Skeletal muscle tissue (tissue), 4 donors: ENCODE results near the gene PCDHB1. TPM values are rescaled to one million over a fixed set of nuclear protein-coding genes. Genes with fewer than 3 reads are reported as not detected.
A peak's percentile ranks its signal among the peaks of the same experiment; 100 is the strongest.

Experiments
- H3K27ac ChIP-seq: one replicate; pipeline ENCODE4 v1.7.0; 2013; ENCODE audit warnings: mild to moderate bottlenecking, low read depth, low read length, inconsistent platforms
- H3K27me3 ChIP-seq, 3 donors: one replicate each; pipeline ENCODE4 v1.7.0; 2013; ENCODE audit warnings: low read length in 3 of 3; ENCODE audit not compliant: control insufficient read depth in 3 of 3, insufficient read depth in 3 of 3
- H3K36me3 ChIP-seq, 3 donors: one replicate each; pipeline ENCODE4 v1.7.0; 2013; ENCODE audit warnings: low read length in 3 of 3; ENCODE audit not compliant: control insufficient read depth in 3 of 3, insufficient read depth in 3 of 3
- H3K4me1 ChIP-seq, 3 donors: one replicate each; pipeline ENCODE4 v1.7.0; 2013; ENCODE audit warnings: low read length in 3 of 3, mild to moderate bottlenecking in 3 of 3; ENCODE audit not compliant: control insufficient read depth in 3 of 3, insufficient read depth in 3 of 3
- H3K4me3 ChIP-seq, 3 donors: one replicate each; pipeline ENCODE4 v1.7.0; 2013; ENCODE audit warnings: low read length in 3 of 3
- H3K9ac ChIP-seq, 3 donors: one replicate each; pipeline ENCODE4 v1.7.0; 2013; ENCODE audit warnings: low read length in 3 of 3, mild to moderate bottlenecking in 3 of 3, moderate library complexity in 2 of 3, low read depth in 1 of 3
- H3K9me3 ChIP-seq, 3 donors: one replicate each; pipeline ENCODE4 v1.7.0; 2013; ENCODE audit warnings: low read length in 3 of 3; ENCODE audit not compliant: control insufficient read depth in 3 of 3
- total RNA-seq: library from RNA; depleted of rRNA; stranded (reverse); fragments of >200 nt; gene quantifications from one replicate; pipeline ENCODE4 v1.2.3, GENCODE V29; 2014
- donor health status: Osteomylitis.

The PCDHB1 gene
- total RNA-seq, 1 donor from 2014 or later = not detected

DNA sequence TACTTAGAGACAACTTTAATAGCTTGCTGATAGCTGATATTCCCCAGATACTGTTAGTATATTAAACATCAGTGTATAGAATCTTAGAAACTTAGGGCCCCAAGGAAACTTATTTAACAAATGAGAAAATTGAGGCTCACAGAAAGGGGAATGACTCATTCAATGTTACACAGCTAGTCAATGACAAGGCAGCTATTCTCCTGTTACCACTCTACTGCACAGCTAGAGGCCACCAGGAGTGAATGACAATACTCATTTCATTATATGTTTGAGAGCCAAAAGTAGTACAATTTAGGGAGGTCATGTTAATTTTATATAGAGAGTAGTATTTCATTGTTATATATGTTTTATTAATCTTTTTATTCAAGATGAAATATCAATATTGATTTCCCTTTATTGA, 33.2 kb upstream of the PCDHB1 start:
- H3K36me3 ChIP-seq = no peaks in the 10 kb centered on the region
- no peaks in the 10 kb centered on the region for H3K9me3 ChIP-seq
- H3K4me1 ChIP-seq = no peaks in the 10 kb centered on the region
- no peaks in the 10 kb centered on the region for H3K27me3 ChIP-seq
- no peak overlapping the region for H3K4me3 ChIP-seq
- no peak overlapping the region for H3K9ac ChIP-seq
- no peak overlapping the region for H3K27ac ChIP-seq

GRCh38 chr5:141022384-141022783, 28.8 kb upstream of the PCDHB1 start:
- Histone ChIP-seq H3K4me3 (no peak overlapping the region), H3K9me3 (no peaks in the 10 kb centered on the region), H3K27me3 (no peaks in the 10 kb centered on the region), H3K4me1 (no peaks in the 10 kb centered on the region), H3K36me3 (no peaks in the 10 kb centered on the region), H3K9ac (no peak overlapping the region), H3K27ac (no peak overlapping the region)

GRCh38 chr5:141031006-141031405, 20.2 kb upstream of the PCDHB1 start:
- no peak overlapping the region for H3K9ac ChIP-seq
- H3K27me3 ChIP-seq = no peaks in the 10 kb centered on the region
- H3K27ac ChIP-seq = no peak overlapping the region
- H3K4me3 ChIP-seq = no peak overlapping the region
- H3K36me3 ChIP-seq = no peaks in the 10 kb centered on the region
- no peaks in the 10 kb centered on the region for H3K9me3 ChIP-seq
- H3K4me1 ChIP-seq = no peaks in the 10 kb centered on the region

GRCh38 chr5:141032626-141033025, 18.5 kb upstream of the PCDHB1 start:
- no peaks in the 10 kb centered on the region for H3K27me3 ChIP-seq
- H3K9ac ChIP-seq = no peak overlapping the region
- no peak overlapping the region for H3K27ac ChIP-seq
- H3K36me3 ChIP-seq = no peaks in the 10 kb centered on the region
- no peaks in the 10 kb centered on the region for H3K4me1 ChIP-seq
- no peak overlapping the region for H3K4me3 ChIP-seq
- H3K9me3 ChIP-seq = no peaks in the 10 kb centered on the region

DNA sequence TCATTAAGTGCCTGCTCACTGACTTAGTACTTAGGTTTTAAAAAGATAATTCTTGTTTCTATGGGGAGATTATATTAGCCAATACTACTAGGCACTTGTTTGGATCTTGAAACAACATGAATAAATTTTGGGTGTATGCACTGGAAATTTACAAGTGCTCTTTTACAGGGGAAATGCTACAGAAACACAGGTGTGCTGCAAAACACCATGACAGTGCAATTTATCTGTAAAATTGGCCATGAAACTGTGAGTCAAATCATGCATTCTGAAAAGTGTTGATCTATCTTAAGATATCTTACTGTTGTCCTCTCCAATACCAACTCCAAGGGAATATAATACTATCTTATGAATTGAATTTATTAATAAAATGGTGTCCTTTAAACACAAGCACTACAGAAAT, 12.1 kb upstream of the PCDHB1 start:
- no peak overlapping the region for H3K9ac ChIP-seq
- H3K27ac ChIP-seq = no peak overlapping the region
- no peaks in the 10 kb centered on the region for H3K27me3 ChIP-seq
- no peaks in the 10 kb centered on the region for H3K36me3 ChIP-seq
- no peak overlapping the region for H3K4me3 ChIP-seq
- H3K9me3 ChIP-seq = peaks cover 0 to 3% (median 0%) of the 10 kb centered on the region in 3 donors
- peaks cover 8 to 12% (median 11%) of the 10 kb centered on the region in 3 donors for H3K4me1 ChIP-seq

DNA sequence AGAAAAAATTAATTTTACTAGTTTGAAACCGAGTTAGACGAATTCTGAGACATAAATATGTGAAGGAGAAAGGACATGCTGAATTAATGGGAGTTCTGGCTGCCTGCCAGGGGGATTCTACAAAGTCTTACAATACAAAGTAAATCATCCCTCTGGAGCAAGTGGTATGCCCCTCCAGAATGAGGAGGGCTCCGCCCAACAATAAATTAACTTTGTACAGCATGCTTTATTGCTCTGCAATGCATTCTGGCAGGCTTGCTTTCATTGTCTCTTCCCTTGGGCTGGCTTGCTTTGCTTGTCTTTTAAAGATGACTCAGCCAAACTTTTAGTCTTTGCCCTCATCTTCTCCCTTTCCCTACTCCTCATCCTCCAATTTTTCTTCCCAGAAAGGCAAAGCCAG, 11.7 kb upstream of the PCDHB1 start:
- no peaks in the 10 kb centered on the region for H3K27me3 ChIP-seq
- peaks cover 8 to 12% (median 11%) of the 10 kb centered on the region in 3 donors for H3K4me1 ChIP-seq
- H3K9ac ChIP-seq = no peak overlapping the region
- H3K9me3 ChIP-seq = peaks cover 0 to 3% (median 0%) of the 10 kb centered on the region in 3 donors
- peak overlapping the region in 1 of 3 donors; percentile 53 for H3K4me3 ChIP-seq
- no peak overlapping the region for H3K27ac ChIP-seq
- H3K36me3 ChIP-seq = no peaks in the 10 kb centered on the region

GRCh38 chr5:141040093-141040770, 10.9 kb upstream of the PCDHB1 start:
- no peak overlapping the region for H3K27ac ChIP-seq
- peak overlapping the region; percentile 53 to 75 (median 64) for H3K4me3 ChIP-seq
- no peaks in the 10 kb centered on the region for H3K27me3 ChIP-seq
- H3K36me3 ChIP-seq = no peaks in the 10 kb centered on the region
- H3K9ac ChIP-seq = no peak overlapping the region
- H3K9me3 ChIP-seq = peaks cover 0 to 3% (median 0%) of the 10 kb centered on the region in 3 donors
- peaks cover 8 to 12% (median 11%) of the 10 kb centered on the region in 3 donors for H3K4me1 ChIP-seq

DNA sequence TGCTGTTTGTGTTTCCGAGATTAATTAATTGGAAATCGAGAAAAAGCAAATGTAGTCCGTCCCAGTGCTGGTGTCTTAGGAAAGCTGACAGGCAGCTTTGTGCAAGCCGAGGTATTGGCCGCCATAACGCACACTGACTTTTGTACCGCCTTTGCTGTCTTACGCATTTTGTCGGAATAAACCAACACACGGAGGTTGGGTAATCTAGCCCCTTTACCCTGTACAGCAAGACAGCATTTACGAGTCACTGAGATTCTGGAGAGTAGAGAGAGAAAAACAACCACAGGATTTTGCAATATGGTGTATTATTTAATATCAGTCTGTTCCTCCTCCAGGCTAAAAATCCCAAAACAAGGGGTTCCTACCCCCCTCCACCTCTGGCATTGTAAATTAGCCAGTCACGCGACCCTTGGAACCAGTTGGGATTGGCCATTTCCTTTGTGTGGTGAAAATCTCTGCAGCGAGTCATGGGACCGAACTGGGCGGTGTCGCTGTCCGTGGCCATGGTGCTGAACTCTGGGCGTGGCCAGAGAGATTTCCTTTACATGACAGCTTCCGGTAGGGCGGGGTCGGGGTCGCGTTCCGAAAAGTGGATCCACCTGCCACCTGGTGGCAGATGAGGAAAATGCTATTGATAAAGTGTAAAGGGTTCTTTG, 10.3 kb upstream of the PCDHB1 start:
- Histone ChIP-seq H3K9me3 (peaks cover 0 to 3% (median 0%) of the 10 kb centered on the region in 3 donors), H3K4me3 (peak overlapping the region; percentile 53 to 75 (median 64)), H3K4me1 (peaks cover 8 to 12% (median 11%) of the 10 kb centered on the region in 3 donors), H3K27ac (no peak overlapping the region), H3K9ac (no peak overlapping the region), H3K36me3 (no peaks in the 10 kb centered on the region), H3K27me3 (no peaks in the 10 kb centered on the region)

- Histone ChIP-seq H3K36me3 (no peaks in the 10 kb centered on the region), H3K9ac (no peak overlapping the region), H3K27ac (no peak overlapping the region), H3K4me3 (no peak overlapping the region), H3K27me3 (no peaks in the 10 kb centered on the region), H3K9me3 (peaks cover 0 to 3% (median 0%) of the 10 kb centered on the region in 3 donors), H3K4me1 (peaks cover 8 to 12% (median 11%) of the 10 kb centered on the region in 3 donors)
These were observed 9.8 kb upstream of the PCDHB1 start for GRCh38 chr5:141041427-141041785.

DNA sequence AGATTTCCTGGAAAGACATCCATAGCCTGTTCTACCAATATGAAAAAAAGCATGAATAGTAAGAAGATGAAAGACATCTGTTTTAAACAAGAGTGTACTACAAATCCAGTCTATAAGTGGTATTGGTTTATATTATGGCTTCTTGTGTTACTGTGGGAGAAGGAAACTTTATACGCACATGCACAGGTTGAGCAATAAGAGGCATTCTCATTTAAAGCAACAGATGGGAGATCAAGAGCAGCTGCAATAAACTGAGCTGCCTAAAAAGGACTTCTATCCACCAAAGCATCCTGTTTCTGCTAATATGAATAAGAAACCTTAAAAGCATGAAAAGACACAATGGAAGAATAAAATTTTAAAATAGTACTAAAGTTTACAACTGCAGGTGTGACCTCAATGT, 8.6 kb upstream of the PCDHB1 start:
- Histone ChIP-seq H3K4me3 (no peak overlapping the region), H3K36me3 (no peaks in the 10 kb centered on the region), H3K9ac (no peak overlapping the region), H3K9me3 (peaks cover 0 to 3% (median 0%) of the 10 kb centered on the region in 3 donors), H3K4me1 (peaks cover 8 to 12% (median 11%) of the 10 kb centered on the region in 3 donors), H3K27me3 (no peaks in the 10 kb centered on the region), H3K27ac (no peak overlapping the region)
